ENCODE data around the gene CCDC136.

Gene CCDC136

GRCh38 chr7:128821724-128822123, 30.0 kb downstream of the CCDC136 start:
- TF ChIP-seq CTCF (conservative IDR thresholded peaks at IDR 0.05; ENCODE audit: control insufficient read depth, insufficient read depth, low read depth, low read length) = no peak
- H3K4me3 ChIP-seq (ENCODE audit: control insufficient read depth, low read depth, low read length) = no peak overlapping the region
- DNase-seq (ENCODE audit: low read depth) = no peak

DNA sequence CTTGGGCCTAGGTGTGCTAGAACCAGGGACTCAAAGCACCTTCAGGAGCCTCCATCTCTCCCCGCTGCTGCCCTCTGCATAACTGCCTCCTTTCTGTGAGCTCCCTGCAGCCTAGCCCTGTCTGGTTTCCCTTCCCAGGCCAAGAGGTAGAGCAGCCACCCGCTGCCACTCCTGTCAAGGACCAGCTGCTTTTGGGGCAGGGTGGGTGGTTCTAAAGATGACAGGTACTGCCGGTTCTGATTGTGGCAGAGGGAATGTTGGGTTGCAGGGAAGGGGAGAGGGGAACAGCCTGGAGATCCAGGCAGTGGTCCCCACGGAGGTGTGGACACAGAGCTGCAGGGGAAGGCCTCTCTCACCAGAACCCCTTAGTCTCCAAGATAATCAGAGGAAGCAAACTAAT, 34.7 kb downstream of the CCDC136 start:
- no peak overlapping the region for H3K4me3 ChIP-seq (ENCODE audit: control insufficient read depth, low read depth, low read length)
- DNase-seq (ENCODE audit: low read depth) = no peak
- TF ChIP-seq CTCF (conservative IDR thresholded peaks at IDR 0.05; ENCODE audit: control insufficient read depth, insufficient read depth, low read depth, low read length) = no peak

- no peak for TF ChIP-seq CTCF (conservative IDR thresholded peaks at IDR 0.05; ENCODE audit: control insufficient read depth, insufficient read depth, low read depth, low read length)
- DNase-seq (ENCODE audit: low read depth) = no peak
- no peak overlapping the region for H3K4me3 ChIP-seq (ENCODE audit: control insufficient read depth, low read depth, low read length)
These were observed 35.1 kb downstream of the CCDC136 start for GRCh38 chr7:128826916-128827247.

- no peak overlapping the region for H3K4me3 ChIP-seq (ENCODE audit: control insufficient read depth, low read depth, low read length)
- DNase-seq (ENCODE audit: low read depth) = peak; percentile 96
- TF ChIP-seq CTCF (conservative IDR thresholded peaks at IDR 0.05; ENCODE audit: control insufficient read depth, insufficient read depth, low read depth, low read length) = no peak
These were observed 35.6 kb downstream of the CCDC136 start for GRCh38 chr7:128827248-128827958.

- no peak for TF ChIP-seq CTCF (conservative IDR thresholded peaks at IDR 0.05; ENCODE audit: control insufficient read depth, insufficient read depth, low read depth, low read length)
- no peak overlapping the region for H3K4me3 ChIP-seq (ENCODE audit: control insufficient read depth, low read depth, low read length)
- peak; percentile 70 for DNase-seq (ENCODE audit: low read depth)
These were observed 36.4 kb downstream of the CCDC136 start for GRCh38 chr7:128827971-128828711.

DNA sequence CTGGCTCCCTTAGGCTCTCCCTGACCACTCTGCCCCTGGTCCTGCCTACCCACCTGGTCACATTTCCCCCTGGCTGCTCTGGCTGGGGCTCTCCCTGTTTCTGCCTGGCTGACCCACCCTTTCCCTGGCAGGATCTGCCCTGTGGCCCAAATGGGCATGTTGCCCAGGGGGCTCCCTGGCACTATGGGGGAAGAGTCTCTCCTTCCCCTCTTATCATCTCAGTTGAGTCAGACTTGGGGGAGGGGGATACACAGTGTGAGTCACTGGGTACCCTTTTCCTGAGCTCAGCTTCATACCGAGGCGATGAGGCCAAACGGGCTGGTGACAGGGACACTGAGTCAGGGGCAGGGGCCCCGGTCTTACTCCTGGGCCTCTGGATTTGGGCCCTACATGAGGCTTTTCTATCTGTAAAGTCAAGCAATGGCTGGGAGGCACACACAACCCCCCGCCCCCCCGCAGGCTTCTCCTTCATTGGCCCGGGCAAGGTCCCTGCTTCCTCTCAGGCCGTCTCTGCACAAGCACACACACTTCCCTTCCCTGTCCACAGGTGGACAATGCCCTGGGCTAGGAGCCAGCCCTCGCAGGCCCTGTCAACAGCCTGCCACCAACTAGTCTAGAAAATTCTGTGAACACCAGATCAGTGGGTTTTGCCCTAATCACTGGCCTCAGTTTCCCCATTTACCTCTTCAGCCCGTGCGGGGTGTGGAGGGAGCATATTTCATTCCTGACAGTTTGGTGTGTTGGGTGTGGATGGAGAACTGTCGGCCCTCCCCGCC, 37.8 kb downstream of the CCDC136 start:
- no peak for TF ChIP-seq CTCF (conservative IDR thresholded peaks at IDR 0.05; ENCODE audit: control insufficient read depth, insufficient read depth, low read depth, low read length)
- DNase-seq (ENCODE audit: low read depth) = peak; percentile 53
- peak overlapping the region; percentile 22 for H3K4me3 ChIP-seq (ENCODE audit: control insufficient read depth, low read depth, low read length)

Data from fibroblast of mammary gland (primary cell).